Tibial artery (tissue), 4 donors: Measurements from ENCODE around the gene EMC1.

ENCODE experiments used
- DNase-seq, 2 donors: peaks; one replicate each; pipeline ENCODE4 v3.0.0-alpha.2; 2019
- H3K27ac ChIP-seq, 2 donors: fragments of 200-600 bp; sonication (generic) in 1 of 2; 1 replicate in 1 of 2; 2 replicates in 1 of 2; pipeline ENCODE4 v1.5.1; 2018 to 2019; ENCODE audit warnings: mild to moderate bottlenecking in 1 of 2
- H3K27me3 ChIP-seq, 2 donors: fragments of 200-600 bp; sonication (generic) in 1 of 2; one replicate each; pipeline versions ENCODE4 v1.5.1 to v1.6.0; 2016 to 2019
- H3K36me3 ChIP-seq, 3 donors: fragments of 200-600 bp; sonication (generic) in 2 of 3; one replicate each; pipeline ENCODE4 v1.5.1; 2016 to 2019; ENCODE audit warnings: mild to moderate bottlenecking in 2 of 3
- H3K4me1 ChIP-seq, 4 donors: fragments of 200-600 bp; sonication (generic) in 2 of 4; 1 replicate in 3 of 4; 2 replicates in 1 of 4; pipeline ENCODE4 v1.5.1; 2016 to 2019
- H3K4me3 ChIP-seq, 2 donors: fragments of 200-600 bp; sonication (generic) in 1 of 2; 1 replicate in 1 of 2; 2 replicates in 1 of 2; pipeline ENCODE4 v1.5.1; 2018 to 2019; ENCODE audit warnings: mild to moderate bottlenecking in 2 of 2
- H3K9me3 ChIP-seq, 3 donors: fragments of 200-600 bp; sonication (generic) in 1 of 3; one replicate each; pipeline ENCODE4 v1.5.1; 2016 to 2019
- CTCF ChIP-seq, 2 experiments: fragments of 200-600 bp in 1 of 2; fragments of 450-650 bp in 1 of 2; IDR thresholded peaks; one replicate each; pipeline ENCODE4 v1.5.1; 2017 to 2019; ENCODE audit warnings: antibody characterized with exemption in 2 of 2, mild to moderate bottlenecking in 1 of 2, moderate library complexity in 1 of 2
- intact Hi-C: fragments of 100-400 bp; cut with DNase I; formaldehyde crosslinking; loops from one replicate; pipeline ENCODE4 v1.15.0; 2023; ENCODE audit warnings: low total_unique reads

The EMC1 gene

GRCh38 chr1:19196331-19196730, 55.0 kb downstream of the EMC1 start:
- intact Hi-C loops = no loop called here
- no peak for DNase-seq
- peaks cover 0 to 2% (median 0%) of the 10 kb centered on the region in 4 donors for H3K4me1 ChIP-seq
- no peak overlapping the region for H3K4me3 ChIP-seq
- H3K27ac ChIP-seq = no peak overlapping the region
- H3K9me3 ChIP-seq = no peaks in the 10 kb centered on the region
- no peaks in the 10 kb centered on the region for H3K27me3 ChIP-seq
- no peak for TF ChIP-seq CTCF (IDR thresholded peaks at IDR 0.05)
- peaks cover 87 to 91% (median 90%) of the 10 kb centered on the region in 3 donors for H3K36me3 ChIP-seq

- H3K27ac ChIP-seq = no peak overlapping the region
- H3K4me3 ChIP-seq = no peak overlapping the region
- DNase-seq = no peak
- no peaks in the 10 kb centered on the region for H3K4me1 ChIP-seq
- intact Hi-C loops = no loop called here
- TF ChIP-seq CTCF (IDR thresholded peaks at IDR 0.05) = no peak
- peaks cover 83 to 100% (median 88%) of the 10 kb centered on the region in 3 donors for H3K36me3 ChIP-seq
- H3K9me3 ChIP-seq = no peaks in the 10 kb centered on the region
- H3K27me3 ChIP-seq = no peaks in the 10 kb centered on the region
Measured at GRCh38 chr1:19193004-19193403, 58.3 kb downstream of the EMC1 start.

GRCh38 chr1:19191811-19192210, 59.5 kb downstream of the EMC1 start:
- Histone ChIP-seq H3K4me3 (no peak overlapping the region), H3K27me3 (no peaks in the 10 kb centered on the region), H3K36me3 (peaks cover 79 to 98% (median 88%) of the 10 kb centered on the region in 3 donors), H3K9me3 (no peaks in the 10 kb centered on the region), H3K27ac (no peak overlapping the region), H3K4me1 (no peaks in the 10 kb centered on the region)
- TF ChIP-seq CTCF (IDR thresholded peaks at IDR 0.05) = no peak
- DNase-seq = no peak
- intact Hi-C loops = no loop called here

GRCh38 chr1:19190468-19190867, 60.9 kb downstream of the EMC1 start:
- intact Hi-C loops = no loop called here
- H3K27me3 ChIP-seq = no peaks in the 10 kb centered on the region
- no peak overlapping the region for H3K27ac ChIP-seq
- H3K9me3 ChIP-seq = no peaks in the 10 kb centered on the region
- H3K36me3 ChIP-seq = peaks cover 79 to 98% (median 88%) of the 10 kb centered on the region in 3 donors
- no peak for DNase-seq
- H3K4me1 ChIP-seq = no peaks in the 10 kb centered on the region
- TF ChIP-seq CTCF (IDR thresholded peaks at IDR 0.05) = no peak
- H3K4me3 ChIP-seq = no peak overlapping the region

- no peak for TF ChIP-seq CTCF (IDR thresholded peaks at IDR 0.05)
- no peaks in the 10 kb centered on the region for H3K9me3 ChIP-seq
- H3K4me3 ChIP-seq = no peak overlapping the region
- H3K4me1 ChIP-seq = no peaks in the 10 kb centered on the region
- H3K27ac ChIP-seq = no peak overlapping the region
- intact Hi-C loops = loop anchor here (10.0 kb wide), 1 partner anchor 46 kb away; no protein-coding TSS in a partner anchor
- H3K27me3 ChIP-seq = no peaks in the 10 kb centered on the region
- H3K36me3 ChIP-seq = peaks cover 81 to 98% (median 90%) of the 10 kb centered on the region in 3 donors
- DNase-seq = no peak
Measured at GRCh38 chr1:19189270-19189669, 62.1 kb downstream of the EMC1 start.

- DNase-seq = no peak
- intact Hi-C loops = loop anchor here (10.0 kb wide), 1 partner anchor 47 kb away; no protein-coding TSS in a partner anchor
- Histone ChIP-seq H3K9me3 (no peaks in the 10 kb centered on the region), H3K4me1 (no peaks in the 10 kb centered on the region), H3K27ac (no peak overlapping the region), H3K4me3 (no peak overlapping the region), H3K27me3 (no peaks in the 10 kb centered on the region), H3K36me3 (peaks cover 81 to 98% (median 90%) of the 10 kb centered on the region in 3 donors)
- TF ChIP-seq CTCF (IDR thresholded peaks at IDR 0.05) = no peak
Measured at GRCh38 chr1:19187852-19188251, 63.5 kb downstream of the EMC1 start.
